HG03095 (cell line): ENCODE measurements around the gene MBOAT1.

Experiments used
- ATAC-seq: cut with Tn5 transposase; IDR thresholded peaks from one replicate; pipeline ENCODE4 v1.9.1; 2021; ENCODE audit warnings: moderate library complexity; ENCODE audit not compliant: unreplicated experiment

The MBOAT1 gene

GRCh38 chr6:20056350-20056992 is 155.8 kb downstream of the MBOAT1 start:
- ATAC-seq, result no peak

DNA sequence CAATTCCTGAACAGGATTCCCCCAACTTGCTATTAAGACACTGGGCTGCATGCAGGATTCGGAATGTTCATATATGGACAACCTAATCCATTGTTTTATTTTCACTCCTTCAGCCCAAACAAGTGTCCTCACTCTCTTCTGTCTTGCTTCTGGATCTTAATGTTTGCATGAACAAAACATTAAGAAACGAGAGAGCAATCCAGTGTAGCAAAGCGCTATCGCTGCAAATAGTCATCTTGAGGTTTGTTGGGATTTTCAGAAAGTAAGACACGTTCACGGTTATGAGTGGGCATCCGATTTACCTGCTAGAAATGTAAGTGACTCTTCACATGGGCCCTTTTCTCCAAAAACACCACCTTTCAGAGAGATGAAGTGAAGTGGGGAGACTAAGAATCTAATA is 156.4 kb downstream of the MBOAT1 start:
- ATAC-seq, result no peak
